Coronary artery (tissue), 2 donors: Measurements from ENCODE around the gene UGT1A3.

Experiments
- DNase-seq: peaks from one replicate; pipeline ENCODE4 v3.0.0-alpha.2; 2017; ENCODE audit warnings: low spot score
- H3K27ac ChIP-seq, 2 donors: fragments of 200-600 bp; sonication (generic); one replicate each; pipeline ENCODE4 v1.5.1; 2016 to 2019
- H3K4me3 ChIP-seq: fragments of 200-600 bp; sonication (generic); 2 replicates; pipeline ENCODE4 v1.5.1; 2016; ENCODE audit warnings: mild to moderate bottlenecking, moderate library complexity
- TF ChIP-seq, protein P1 (sequence below): fragments of 200-600 bp; sonication (generic); IDR thresholded peaks from one replicate; pipeline ENCODE4 v1.5.1; 2019; ENCODE audit warnings: antibody characterized with exemption

UGT1A3 gene

DNA sequence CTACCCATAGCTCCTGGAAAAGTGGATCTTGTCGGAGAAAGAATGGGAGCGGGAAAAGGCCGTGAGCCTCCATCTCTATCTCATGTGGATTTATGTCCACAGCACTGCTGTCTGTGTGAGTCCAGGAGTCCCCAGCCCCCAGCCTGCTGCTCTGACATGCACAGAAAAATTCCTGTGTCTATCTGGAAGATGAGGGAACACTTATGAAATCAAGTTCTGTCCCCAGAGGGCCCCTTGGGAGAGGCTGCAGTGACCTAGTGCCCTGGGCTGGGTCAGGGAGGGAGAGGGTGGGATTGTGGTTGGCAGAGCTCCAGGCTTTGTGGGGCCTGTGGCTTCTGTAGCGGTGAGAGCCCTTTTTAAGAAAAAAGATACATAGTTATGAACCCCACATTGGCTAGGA, 87.9 kb downstream of the UGT1A3 start:
- peak; percentile 57 for DNase-seq
- H3K27ac ChIP-seq, result no peak overlapping the region
- TF ChIP-seq, protein P1, sequence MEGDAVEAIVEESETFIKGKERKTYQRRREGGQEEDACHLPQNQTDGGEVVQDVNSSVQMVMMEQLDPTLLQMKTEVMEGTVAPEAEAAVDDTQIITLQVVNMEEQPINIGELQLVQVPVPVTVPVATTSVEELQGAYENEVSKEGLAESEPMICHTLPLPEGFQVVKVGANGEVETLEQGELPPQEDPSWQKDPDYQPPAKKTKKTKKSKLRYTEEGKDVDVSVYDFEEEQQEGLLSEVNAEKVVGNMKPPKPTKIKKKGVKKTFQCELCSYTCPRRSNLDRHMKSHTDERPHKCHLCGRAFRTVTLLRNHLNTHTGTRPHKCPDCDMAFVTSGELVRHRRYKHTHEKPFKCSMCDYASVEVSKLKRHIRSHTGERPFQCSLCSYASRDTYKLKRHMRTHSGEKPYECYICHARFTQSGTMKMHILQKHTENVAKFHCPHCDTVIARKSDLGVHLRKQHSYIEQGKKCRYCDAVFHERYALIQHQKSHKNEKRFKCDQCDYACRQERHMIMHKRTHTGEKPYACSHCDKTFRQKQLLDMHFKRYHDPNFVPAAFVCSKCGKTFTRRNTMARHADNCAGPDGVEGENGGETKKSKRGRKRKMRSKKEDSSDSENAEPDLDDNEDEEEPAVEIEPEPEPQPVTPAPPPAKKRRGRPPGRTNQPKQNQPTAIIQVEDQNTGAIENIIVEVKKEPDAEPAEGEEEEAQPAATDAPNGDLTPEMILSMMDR, result no peak
- no peak overlapping the region for H3K4me3 ChIP-seq

DNA sequence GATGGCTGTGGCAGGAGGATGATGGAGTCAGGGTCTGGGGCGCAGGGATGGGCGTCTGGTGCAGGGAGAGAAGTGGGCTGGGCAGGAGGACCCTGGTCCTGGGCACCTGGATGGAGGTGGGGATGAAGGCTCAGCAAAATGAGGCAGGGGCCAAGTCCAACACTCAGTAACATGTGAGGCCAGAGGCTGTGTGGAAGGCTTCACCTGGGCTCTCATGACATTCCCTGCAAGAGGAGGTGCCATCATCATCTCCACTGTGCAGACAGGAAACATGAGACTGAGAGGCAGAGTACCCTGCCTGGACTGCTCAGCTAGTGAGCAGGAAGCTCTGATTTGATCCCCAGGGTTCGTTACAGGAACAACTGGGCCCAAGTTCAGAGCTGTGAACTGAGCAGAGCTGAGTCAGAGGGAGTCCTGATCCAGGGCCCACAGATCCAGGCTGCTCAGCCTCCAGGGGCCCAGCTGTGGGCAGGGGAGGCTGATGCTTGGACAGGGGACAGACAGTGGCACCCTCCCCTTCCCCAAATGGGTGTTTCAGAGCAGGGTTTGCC, 88.6 kb downstream of the UGT1A3 start:
- DNase-seq, result peak; percentile 64
- Histone ChIP-seq H3K27ac (no peak overlapping the region), H3K4me3 (no peak overlapping the region)
- TF ChIP-seq, protein P1, result no peak

DNA sequence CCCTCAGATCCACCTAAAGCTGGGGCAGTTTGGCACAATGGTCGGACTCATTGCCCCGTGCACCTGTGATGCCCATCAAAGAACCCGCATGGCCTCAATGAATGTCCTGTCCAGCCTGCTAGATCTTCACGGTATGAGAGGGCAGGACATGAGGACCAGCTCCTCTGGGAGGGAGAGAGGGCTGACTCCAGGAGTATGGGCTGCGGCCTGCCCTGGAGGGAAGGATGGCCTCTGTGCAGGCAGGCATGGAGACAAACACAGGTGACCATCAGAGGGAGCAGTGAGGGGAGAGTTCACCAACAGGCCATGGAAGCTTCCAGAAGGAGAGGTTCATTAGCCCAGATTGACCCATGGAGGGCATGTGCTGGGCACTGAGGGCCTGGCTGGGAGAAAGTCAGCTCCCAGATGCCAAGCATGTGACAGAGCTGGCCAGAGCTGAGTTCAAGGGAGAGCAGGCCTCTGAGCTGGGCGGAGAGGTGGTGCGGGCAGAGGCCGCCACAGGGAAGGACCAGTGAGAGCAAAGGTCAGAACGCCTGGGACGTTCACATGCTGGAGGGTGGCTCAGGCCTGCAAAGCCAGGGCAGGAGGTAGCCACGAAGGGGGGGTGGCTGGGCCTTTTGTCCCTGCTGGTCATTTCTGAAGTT, 89.3 kb downstream of the UGT1A3 start:
- TF ChIP-seq, protein P1, result no peak
- H3K27ac ChIP-seq, result no peak overlapping the region
- peak; percentile 54 for DNase-seq
- H3K4me3 ChIP-seq, result no peak overlapping the region

DNA sequence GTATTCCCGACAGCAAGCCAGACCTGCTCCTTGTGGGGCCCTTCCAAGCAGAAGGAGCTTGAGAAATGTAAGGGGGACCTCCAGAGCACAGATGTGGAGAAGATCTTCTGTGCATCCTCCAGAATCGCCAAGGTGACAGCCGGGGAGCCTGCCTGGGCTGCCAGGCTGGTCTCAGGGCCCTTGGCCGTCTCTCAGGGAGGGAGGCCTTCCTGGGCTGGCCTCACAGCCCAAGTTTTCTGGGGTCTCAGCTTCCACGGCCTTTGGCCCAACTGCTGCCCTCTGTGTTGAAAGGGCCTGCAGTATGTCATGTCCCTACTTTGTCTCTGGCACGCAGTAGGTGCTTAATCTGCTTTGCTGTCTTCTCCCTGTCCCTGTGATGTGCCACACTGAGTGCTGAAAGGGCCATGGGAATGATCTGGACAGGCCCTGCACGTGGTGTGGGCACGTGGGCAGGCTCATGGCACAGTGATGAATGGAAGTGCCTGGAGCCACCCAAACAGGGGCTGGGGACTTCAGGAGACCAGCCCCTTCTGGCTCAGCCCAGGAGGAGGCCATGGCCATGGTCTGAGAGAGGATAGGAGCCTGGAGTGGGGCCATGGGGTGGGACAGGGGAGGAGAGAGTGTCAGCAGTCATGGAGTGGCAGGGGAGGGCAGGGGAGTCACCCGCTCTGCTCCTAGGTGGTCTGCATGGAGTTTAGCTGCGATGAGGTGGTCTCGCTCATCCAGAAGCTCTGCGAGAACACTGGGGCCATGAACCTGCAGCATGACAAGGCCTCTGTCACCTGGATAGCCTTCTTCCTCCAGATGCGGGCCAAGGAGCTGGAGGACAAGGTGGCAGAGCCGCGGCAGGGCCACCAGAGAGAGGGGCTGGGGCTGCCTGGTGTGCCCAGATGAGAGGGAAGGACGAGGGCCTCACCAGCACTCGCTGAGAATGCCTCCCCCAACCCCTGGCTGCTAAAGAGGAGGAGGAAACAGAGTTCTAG, 90.1 kb downstream of the UGT1A3 start:
- Histone ChIP-seq H3K27ac (no peak overlapping the region), H3K4me3 (no peak overlapping the region)
- DNase-seq, result peak; percentile 54
- TF ChIP-seq, protein P1, result no peak

DNA sequence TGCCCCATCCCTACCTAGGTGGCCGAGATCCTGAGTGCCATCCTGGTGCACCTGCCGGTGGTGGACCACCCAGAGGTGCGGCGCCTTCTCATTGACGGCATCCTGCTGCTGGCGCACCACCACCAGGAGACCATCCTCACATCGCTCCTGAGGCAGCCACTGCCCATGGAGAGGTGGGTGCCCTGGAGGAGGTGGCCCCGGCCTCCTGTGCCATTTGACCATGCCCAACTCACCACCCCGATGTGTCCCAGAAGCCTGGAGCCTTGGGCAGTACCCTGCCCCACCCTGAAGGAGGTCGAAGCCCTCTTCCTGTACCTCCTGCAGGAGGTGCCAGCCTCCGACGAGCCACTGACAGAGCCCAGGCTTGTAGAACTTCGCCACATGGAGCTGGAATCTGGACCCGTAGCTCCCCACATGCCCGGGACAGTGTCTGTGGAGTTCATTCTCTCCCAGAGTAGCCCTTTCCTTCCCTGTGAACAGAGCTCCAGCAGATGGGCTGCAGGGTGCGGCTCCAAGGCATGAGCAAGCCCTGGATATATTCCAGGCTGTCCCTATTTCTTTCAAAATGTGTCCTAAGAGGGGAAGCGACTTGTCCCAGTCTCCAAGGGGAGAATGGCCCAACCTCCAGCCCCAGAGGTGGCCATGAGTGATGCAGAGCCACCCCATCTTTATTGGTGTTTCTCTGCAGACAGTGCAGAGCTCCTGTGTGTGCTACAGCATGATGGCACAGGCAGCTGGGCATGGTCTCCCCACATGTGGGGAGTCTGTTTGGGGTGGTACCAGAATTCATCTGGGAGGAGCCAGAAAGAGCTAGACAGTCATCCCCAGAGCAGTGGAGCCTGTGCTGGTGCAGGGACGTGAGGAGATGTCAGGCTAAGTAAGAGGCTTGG, 91.3 kb downstream of the UGT1A3 start:
- Histone ChIP-seq H3K4me3 (no peak overlapping the region), H3K27ac (no peak overlapping the region)
- TF ChIP-seq, protein P1, result no peak
- DNase-seq, result peak; percentile 58

DNA sequence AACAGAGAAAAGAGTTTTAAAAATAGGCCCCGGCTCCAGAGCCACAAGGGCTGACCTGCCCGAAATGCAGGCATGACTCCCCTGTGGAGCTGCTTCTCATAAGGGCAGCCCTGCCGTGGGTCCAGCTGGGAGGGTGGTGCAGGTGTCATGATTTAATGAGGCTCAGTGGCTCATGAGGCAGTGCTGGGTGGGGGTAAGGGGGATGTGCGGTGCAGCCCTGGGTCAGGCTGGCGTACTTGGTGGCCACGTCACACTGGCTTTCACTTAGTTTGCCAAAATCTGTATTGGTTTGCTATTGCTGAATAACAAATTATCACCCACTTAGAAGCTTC, 91.9 kb downstream of the UGT1A3 start:
- Histone ChIP-seq H3K27ac (no peak overlapping the region), H3K4me3 (no peak overlapping the region)
- TF ChIP-seq, protein P1, result no peak
- DNase-seq, result peak; percentile 60
